Transverse colon (tissue), 3 donors: ENCODE measurements around the gene CCDC6.
"Not testable (repeated sequence)": the region's sequence is repeated elsewhere in the genome, so short reads cannot be mapped to it uniquely, and the experiment has no call there.

ENCODE experiments used
- POLR2A ChIP-seq: fragments of 450-650 bp; IDR thresholded peaks from one replicate; pipeline ENCODE4 v1.6.1; 2016; ENCODE audit warnings: antibody characterized with exemption, mild to moderate bottlenecking, moderate library complexity
- TF ChIP-seq, protein P1 (sequence below), 5 experiments: fragments of 200-600 bp in 3 of 5; fragments of 450-650 bp in 2 of 5; sonication (generic) in 3 of 5; IDR thresholded peaks; 1 replicate in 2 of 5; 2 replicates in 3 of 5; pipeline ENCODE4 v1.5.1; 2016 to 2017; ENCODE audit warnings: antibody characterized with exemption in 5 of 5, inconsistent platforms in 3 of 5, mild to moderate bottlenecking in 2 of 5, moderate library complexity in 1 of 5

DNA sequence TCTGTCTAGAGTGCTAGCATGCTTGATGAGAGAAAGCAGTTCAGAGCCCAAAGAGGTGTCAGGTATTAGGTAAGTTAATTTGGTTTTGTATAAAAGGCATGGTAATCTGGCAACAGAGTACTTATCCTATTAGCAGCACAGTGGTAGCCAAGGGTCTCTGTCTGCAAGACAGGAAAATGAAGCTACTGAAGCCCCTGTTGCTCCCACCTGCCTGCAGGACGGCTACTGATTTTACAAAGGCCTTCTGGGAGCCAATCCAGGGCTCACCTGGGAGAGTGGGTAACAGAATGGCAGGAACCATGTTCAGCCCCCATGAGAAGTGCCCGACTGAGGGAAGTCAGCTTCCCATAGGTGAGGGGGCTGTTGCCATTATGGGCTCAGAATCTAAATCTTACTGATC, 116.3 kb downstream of the CCDC6 start:
- TF ChIP-seq, protein P1, sequence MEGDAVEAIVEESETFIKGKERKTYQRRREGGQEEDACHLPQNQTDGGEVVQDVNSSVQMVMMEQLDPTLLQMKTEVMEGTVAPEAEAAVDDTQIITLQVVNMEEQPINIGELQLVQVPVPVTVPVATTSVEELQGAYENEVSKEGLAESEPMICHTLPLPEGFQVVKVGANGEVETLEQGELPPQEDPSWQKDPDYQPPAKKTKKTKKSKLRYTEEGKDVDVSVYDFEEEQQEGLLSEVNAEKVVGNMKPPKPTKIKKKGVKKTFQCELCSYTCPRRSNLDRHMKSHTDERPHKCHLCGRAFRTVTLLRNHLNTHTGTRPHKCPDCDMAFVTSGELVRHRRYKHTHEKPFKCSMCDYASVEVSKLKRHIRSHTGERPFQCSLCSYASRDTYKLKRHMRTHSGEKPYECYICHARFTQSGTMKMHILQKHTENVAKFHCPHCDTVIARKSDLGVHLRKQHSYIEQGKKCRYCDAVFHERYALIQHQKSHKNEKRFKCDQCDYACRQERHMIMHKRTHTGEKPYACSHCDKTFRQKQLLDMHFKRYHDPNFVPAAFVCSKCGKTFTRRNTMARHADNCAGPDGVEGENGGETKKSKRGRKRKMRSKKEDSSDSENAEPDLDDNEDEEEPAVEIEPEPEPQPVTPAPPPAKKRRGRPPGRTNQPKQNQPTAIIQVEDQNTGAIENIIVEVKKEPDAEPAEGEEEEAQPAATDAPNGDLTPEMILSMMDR (IDR thresholded peaks at IDR 0.05), result not testable (repeated sequence)
- not testable (repeated sequence) for TF ChIP-seq POLR2A
